ENCODE measurements around the gene CDH13.

Gene CDH13

GRCh38 chr16:82633964-82634600, 7.3 kb downstream of the CDH13 start:
- no peak for TF ChIP-seq CTCF (IDR thresholded peaks at IDR 0.05; ENCODE audit: low read depth, low read length)
- Histone ChIP-seq H3K27ac (no peak overlapping the region), H3K4me3 (ENCODE audit: low read depth, low read length) (no peak overlapping the region), H3K36me3 (no peaks in the 10 kb centered on the region), H3K27me3 (ENCODE audit: insufficient read depth, low read depth, severe bottlenecking) (no peaks in the 10 kb centered on the region), H3K9me3 (ENCODE audit: severe bottlenecking) (no peaks in the 10 kb centered on the region)
- no peak for DNase-seq

GRCh38 chr16:82634955-82635610, 8.3 kb downstream of the CDH13 start:
- TF ChIP-seq CTCF (IDR thresholded peaks at IDR 0.05; ENCODE audit: low read depth, low read length) = no peak
- Histone ChIP-seq H3K9me3 (ENCODE audit: severe bottlenecking) (no peaks in the 10 kb centered on the region), H3K27ac (no peak overlapping the region), H3K36me3 (no peaks in the 10 kb centered on the region), H3K27me3 (ENCODE audit: insufficient read depth, low read depth, severe bottlenecking) (no peaks in the 10 kb centered on the region), H3K4me3 (ENCODE audit: low read depth, low read length) (no peak overlapping the region)
- DNase-seq = no peak

- TF ChIP-seq CTCF (IDR thresholded peaks at IDR 0.05; ENCODE audit: low read depth, low read length) = no peak
- no peaks in the 10 kb centered on the region for H3K36me3 ChIP-seq
- no peak for DNase-seq
- H3K9me3 ChIP-seq (ENCODE audit: severe bottlenecking) = no peaks in the 10 kb centered on the region
- no peak overlapping the region for H3K4me3 ChIP-seq (ENCODE audit: low read depth, low read length)
- H3K27me3 ChIP-seq (ENCODE audit: insufficient read depth, low read depth, severe bottlenecking) = no peaks in the 10 kb centered on the region
- H3K27ac ChIP-seq = no peak overlapping the region
These were observed 9.7 kb downstream of the CDH13 start for GRCh38 chr16:82636485-82636884.

GRCh38 chr16:82636958-82637357, 10.2 kb downstream of the CDH13 start:
- TF ChIP-seq CTCF (IDR thresholded peaks at IDR 0.05; ENCODE audit: low read depth, low read length) = no peak
- H3K36me3 ChIP-seq = no peaks in the 10 kb centered on the region
- DNase-seq = no peak
- H3K4me3 ChIP-seq (ENCODE audit: low read depth, low read length) = no peak overlapping the region
- H3K27me3 ChIP-seq (ENCODE audit: insufficient read depth, low read depth, severe bottlenecking) = no peaks in the 10 kb centered on the region
- H3K27ac ChIP-seq = no peak overlapping the region
- no peaks in the 10 kb centered on the region for H3K9me3 ChIP-seq (ENCODE audit: severe bottlenecking)

- DNase-seq = no peak
- H3K4me3 ChIP-seq (ENCODE audit: low read depth, low read length) = no peak overlapping the region
- no peak overlapping the region for H3K27ac ChIP-seq
- no peak for TF ChIP-seq CTCF (IDR thresholded peaks at IDR 0.05; ENCODE audit: low read depth, low read length)
- no peaks in the 10 kb centered on the region for H3K36me3 ChIP-seq
- H3K9me3 ChIP-seq (ENCODE audit: severe bottlenecking) = no peaks in the 10 kb centered on the region
- no peaks in the 10 kb centered on the region for H3K27me3 ChIP-seq (ENCODE audit: insufficient read depth, low read depth, severe bottlenecking)
These were observed 11.5 kb downstream of the CDH13 start for GRCh38 chr16:82638095-82638798.
